SU-DHL-6 (cell line): ENCODE measurements around the gene UQCRHL.
"Not testable (repeated sequence)": the region's sequence is repeated elsewhere in the genome, so short reads cannot be mapped to it uniquely, and the experiment has no call there.

Source experiments
- H2AFZ ChIP-seq: fragments of 200-600 bp; sonication (generic); 2 replicates; pipeline ENCODE4 v1.6.1; 2014; ENCODE audit warnings: low read depth, mild to moderate bottlenecking, moderate library complexity, mixed read lengths, antibody characterized with exemption, low read length; ENCODE audit not compliant: severe bottlenecking
- H3F3A ChIP-seq: fragments of 200-600 bp; shearing (Covaris generic); 2 replicates; pipeline ENCODE4 v1.6.0; 2016; ENCODE audit warnings: antibody characterized with exemption, mild to moderate bottlenecking; ENCODE audit not compliant: insufficient read depth
- H3K27ac ChIP-seq: fragments of 200-600 bp; sonication (generic); 2 replicates; pipeline ENCODE4 v1.5.1; 2016; ENCODE audit warnings: low read depth, mild to moderate bottlenecking, low read length, moderate library complexity, mixed read lengths
- H3K27me3 ChIP-seq: fragments of 200-600 bp; sonication (generic), shearing (Covaris generic); 2 replicates; pipeline ENCODE4 v1.6.0; 2014; ENCODE audit warnings: mild to moderate bottlenecking, low read length
- H3K36me3 ChIP-seq: fragments of 200-600 bp; sonication (generic); 2 replicates; pipeline ENCODE4 v1.6.1; 2014; ENCODE audit warnings: mild to moderate bottlenecking, low read length, mixed read lengths
- H3K4me2 ChIP-seq: fragments of 300-600, 200-600 bp; shearing (Covaris generic), sonication (generic); 2 replicates; pipeline ENCODE4 v1.6.0; 2014; ENCODE audit warnings: low read length, low read depth, mild to moderate bottlenecking; ENCODE audit not compliant: poor library complexity, severe bottlenecking
- H3K4me3 ChIP-seq: fragments of 200-600 bp; sonication (generic); 2 replicates; pipeline ENCODE4 v1.5.1; 2014; ENCODE audit warnings: antibody characterized with exemption, low read length, mild to moderate bottlenecking, mixed read lengths; ENCODE audit not compliant: insufficient read depth, poor library complexity, severe bottlenecking
- H3K79me2 ChIP-seq: fragments of 200-600 bp; sonication (generic); 2 replicates; pipeline ENCODE4 v1.6.1; 2014; ENCODE audit warnings: mild to moderate bottlenecking, low read length, moderate library complexity; ENCODE audit not compliant: insufficient read depth
- H3K9ac ChIP-seq: fragments of 200-600 bp; sonication (generic); 2 replicates; pipeline ENCODE4 v1.7.0; 2014; ENCODE audit warnings: mild to moderate bottlenecking, low read length
- H3K9me2 ChIP-seq: fragments of 200-600 bp; sonication (generic); replicated peaks from 2 replicates; pipeline ENCODE4 v1.6.1; 2014; ENCODE audit warnings: low read length; ENCODE audit not compliant: insufficient read depth
- H3K9me3 ChIP-seq: fragments of 200-600 bp; sonication (generic); 2 replicates; pipeline ENCODE4 v1.6.1; 2014; ENCODE audit warnings: low read length, mixed read lengths; ENCODE audit not compliant: insufficient read depth
- H4K20me1 ChIP-seq: fragments of 200-600 bp; sonication (generic); 2 replicates; pipeline ENCODE4 v1.6.1; 2014; ENCODE audit warnings: low read depth, mild to moderate bottlenecking, antibody characterized with exemption, low read length, moderate library complexity, mixed read lengths
- EZH2phosphoT487 ChIP-seq: fragments of 200-600 bp; sonication (generic), shearing (Covaris generic); conservative IDR thresholded peaks from 2 replicates; pipeline ENCODE4 v1.6.1; 2018; ENCODE audit warnings: mild to moderate bottlenecking, antibody characterized with exemption, low read length, moderate library complexity, mixed read lengths
- TF ChIP-seq, protein P1 (sequence below): fragments of 200-600 bp; sonication (generic); IDR thresholded peaks from one replicate; pipeline ENCODE4 v1.5.1; 2017; ENCODE audit warnings: antibody characterized with exemption, mild to moderate bottlenecking, low read length, moderate library complexity; ENCODE audit not compliant: insufficient read depth, poor library complexity, severe bottlenecking

Gene UQCRHL

DNA sequence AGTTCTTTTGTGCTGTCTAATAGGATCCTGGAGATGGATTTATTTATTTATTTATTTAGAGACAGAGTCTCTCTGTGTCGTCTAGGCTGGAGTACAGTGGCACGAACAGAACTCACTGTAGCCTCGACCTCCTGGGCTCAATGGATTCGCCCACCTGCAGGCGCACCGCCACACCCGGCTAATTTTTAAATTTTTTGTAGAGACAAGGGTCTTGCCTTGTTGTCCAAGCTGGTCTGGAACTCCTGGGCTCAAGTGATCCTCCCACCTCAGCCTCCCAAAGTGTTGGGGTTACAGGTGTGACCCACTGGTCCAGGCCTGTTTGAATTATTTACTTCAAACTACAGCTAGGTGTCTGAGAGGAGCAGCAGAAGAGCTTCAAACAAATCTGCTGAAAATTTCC is 30.5 kb upstream of the UQCRHL start:
- H3K4me2 ChIP-seq: no peak overlapping the region
- H3K27ac ChIP-seq: peak overlapping the region; percentile 98; the same call in 1 of the 2 replicates
- no peaks in the 10 kb centered on the region for H3K36me3 ChIP-seq

DNA sequence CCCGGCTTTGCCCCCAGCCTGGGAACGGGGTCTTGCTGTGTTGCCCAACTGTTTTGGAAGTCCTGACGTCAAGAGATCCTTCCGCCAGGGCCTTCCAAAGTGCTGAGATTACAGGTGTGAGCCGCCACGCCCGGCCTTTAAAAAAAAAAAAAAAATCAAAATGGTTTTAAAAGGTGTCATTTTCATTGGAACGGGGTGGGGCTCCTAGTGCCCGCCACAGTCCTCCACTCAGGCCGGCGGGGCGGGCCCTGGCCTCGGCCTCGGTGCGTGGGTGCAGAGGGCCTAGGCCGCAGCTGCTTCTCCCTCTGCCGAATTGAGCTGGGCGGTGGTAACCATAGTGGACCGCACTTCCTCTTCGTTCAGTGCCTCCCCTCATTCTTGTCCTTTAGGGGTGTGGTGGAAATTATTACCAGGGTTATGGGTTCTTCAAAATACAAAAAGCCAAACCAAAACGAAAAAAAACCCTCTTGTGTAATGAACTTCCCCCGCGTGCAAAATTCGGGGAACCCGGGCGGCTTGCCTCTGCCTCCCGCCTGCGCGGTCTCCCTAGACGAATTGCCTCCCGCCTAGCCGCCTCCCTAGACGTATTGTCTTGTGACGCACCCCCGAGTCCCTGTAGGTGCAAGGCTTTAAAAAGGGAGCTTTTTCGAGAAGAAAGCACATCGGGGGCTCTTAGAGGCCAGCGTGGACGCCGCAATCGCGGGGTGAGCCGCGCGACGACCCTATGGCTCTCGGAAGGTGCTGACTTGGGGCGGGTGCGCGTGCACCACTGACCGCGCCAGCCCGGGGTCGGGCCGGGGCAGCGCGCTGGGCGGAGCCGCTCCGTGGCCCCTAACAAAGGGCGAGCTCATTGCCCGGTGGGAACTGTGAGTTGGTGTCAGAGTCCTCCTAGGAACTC is 29.6 kb upstream of the UQCRHL start:
- Histone ChIP-seq H3K4me3 (no peak overlapping the region), H3K9me2 (no peaks in the 10 kb centered on the region), H3K36me3 (no peaks in the 10 kb centered on the region), H3K4me2 (peak overlapping the region; percentile 100), H3F3A (peaks cover 61% of the 10 kb centered on the region), H4K20me1 (no peaks in the 10 kb centered on the region), H3K79me2 (peaks cover 4% of the 10 kb centered on the region; the same call in 1 of the 2 replicates), H2AFZ (peak overlapping the region; percentile 55), H3K9ac (peak overlapping the region; percentile 88), H3K27me3 (no peaks in the 10 kb centered on the region), H3K27ac (peak overlapping the region; percentile 98), H3K9me3 (no peaks in the 10 kb centered on the region)
- TF ChIP-seq EZH2phosphoT487: no peak
- TF ChIP-seq, protein P1, sequence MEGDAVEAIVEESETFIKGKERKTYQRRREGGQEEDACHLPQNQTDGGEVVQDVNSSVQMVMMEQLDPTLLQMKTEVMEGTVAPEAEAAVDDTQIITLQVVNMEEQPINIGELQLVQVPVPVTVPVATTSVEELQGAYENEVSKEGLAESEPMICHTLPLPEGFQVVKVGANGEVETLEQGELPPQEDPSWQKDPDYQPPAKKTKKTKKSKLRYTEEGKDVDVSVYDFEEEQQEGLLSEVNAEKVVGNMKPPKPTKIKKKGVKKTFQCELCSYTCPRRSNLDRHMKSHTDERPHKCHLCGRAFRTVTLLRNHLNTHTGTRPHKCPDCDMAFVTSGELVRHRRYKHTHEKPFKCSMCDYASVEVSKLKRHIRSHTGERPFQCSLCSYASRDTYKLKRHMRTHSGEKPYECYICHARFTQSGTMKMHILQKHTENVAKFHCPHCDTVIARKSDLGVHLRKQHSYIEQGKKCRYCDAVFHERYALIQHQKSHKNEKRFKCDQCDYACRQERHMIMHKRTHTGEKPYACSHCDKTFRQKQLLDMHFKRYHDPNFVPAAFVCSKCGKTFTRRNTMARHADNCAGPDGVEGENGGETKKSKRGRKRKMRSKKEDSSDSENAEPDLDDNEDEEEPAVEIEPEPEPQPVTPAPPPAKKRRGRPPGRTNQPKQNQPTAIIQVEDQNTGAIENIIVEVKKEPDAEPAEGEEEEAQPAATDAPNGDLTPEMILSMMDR: no peak

More for the DNA sequence above, 30.5 kb upstream of the UQCRHL start:
- TF ChIP-seq EZH2phosphoT487: no peak
- TF ChIP-seq, protein P1: no peak
- Histone ChIP-seq H3K27me3 (no peaks in the 10 kb centered on the region), H3K79me2 (peaks cover 4% of the 10 kb centered on the region; the same call in 1 of the 2 replicates), H3K9me2 (no peaks in the 10 kb centered on the region), H3K9me3 (no peaks in the 10 kb centered on the region), H3K4me3 (no peak overlapping the region), H3K9ac (no peak overlapping the region; the same call in 1 of the 2 replicates), H4K20me1 (no peaks in the 10 kb centered on the region), H3F3A (peaks cover 63% of the 10 kb centered on the region), H2AFZ (peak overlapping the region; percentile 55)

DNA sequence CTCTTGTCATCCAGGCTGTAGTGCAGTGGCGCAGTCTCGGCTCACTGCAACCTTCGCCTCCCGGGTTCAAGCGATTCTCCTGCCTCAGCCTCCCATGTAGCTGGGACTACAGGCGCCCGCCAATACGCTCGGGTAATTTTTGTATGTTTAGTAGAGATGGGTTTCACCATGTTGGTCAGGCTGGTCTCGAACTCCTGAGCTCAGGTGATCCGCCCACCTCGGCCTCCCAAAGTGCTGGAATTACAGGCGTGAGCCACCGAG is 29.0 kb upstream of the UQCRHL start:
- not testable (repeated sequence) for H3K36me3 ChIP-seq, H3K79me2 ChIP-seq, H3K9me3 ChIP-seq, H3K9me2 ChIP-seq, H4K20me1 ChIP-seq, H3K27me3 ChIP-seq, H3K4me3 ChIP-seq
- peak overlapping the region; percentile 98 for H3K27ac ChIP-seq
- H3F3A ChIP-seq: peaks cover 61% of the 10 kb centered on the region
- H2AFZ ChIP-seq: peak overlapping the region; percentile 55
- peak overlapping the region; percentile 100 for H3K4me2 ChIP-seq
- H3K9ac ChIP-seq: peak overlapping the region; percentile 88
